HG03571 (cell line): ENCODE measurements around the gene SERBP1.
"Not testable (repeated sequence)": the region's sequence is repeated elsewhere in the genome, so short reads cannot be mapped to it uniquely, and the experiment has no call there.

ENCODE experiments used
- ATAC-seq: cut with Tn5 transposase; IDR thresholded peaks from one replicate; pipeline ENCODE4 v1.9.1; 2021; ENCODE audit not compliant: unreplicated experiment

SERBP1 gene

DNA sequence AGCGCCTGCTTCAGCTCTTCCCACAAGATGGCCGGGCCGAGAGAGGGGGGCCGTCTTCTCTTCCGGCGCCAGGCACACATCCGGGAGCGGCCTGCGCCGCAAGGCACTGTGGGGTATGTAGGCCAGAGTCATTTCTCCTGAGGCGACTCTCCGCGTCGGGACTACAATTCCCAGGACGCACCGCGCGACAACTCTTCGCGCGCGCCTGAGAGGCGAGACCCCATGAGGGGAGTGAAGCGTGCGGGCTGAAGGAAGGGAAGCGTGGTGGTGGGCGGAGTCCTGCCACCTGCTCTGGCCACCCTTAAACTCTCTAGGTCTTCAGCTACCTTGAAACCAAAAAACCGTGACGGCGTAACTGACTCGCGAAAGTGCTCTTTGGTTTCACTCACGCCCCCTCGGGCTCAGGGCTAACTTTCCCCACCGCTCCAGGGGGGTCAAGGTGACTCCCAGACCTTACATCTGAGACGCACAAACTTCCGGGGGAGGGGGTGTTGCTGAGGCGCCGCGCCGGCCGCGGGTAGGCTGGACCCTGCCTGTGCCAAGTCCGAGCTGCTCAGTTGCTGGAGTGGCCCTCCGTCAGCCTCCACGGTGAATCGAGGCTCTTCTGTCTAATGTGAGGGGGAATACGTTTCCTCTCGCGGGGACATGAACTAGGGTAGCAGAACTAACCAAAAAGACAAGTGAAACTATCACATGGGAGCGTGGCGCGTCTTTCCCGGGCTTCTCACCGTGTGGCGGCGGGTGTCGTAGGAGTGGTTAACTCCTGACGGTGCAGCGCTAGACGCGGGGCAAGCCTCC, at the start of gene SERBP1:
Gene SERBP1 (minus strand): TSS at position 45 of the 798 bp plus-strand sequence. CDS start 102 bp downstream, outside the sequence.
- ATAC-seq: peak; percentile 84

- ATAC-seq: no peak
Measured at GRCh38 chr1:67479146-67479891, 49.1 kb upstream of the SERBP1 start.

- no peak for ATAC-seq
Measured at GRCh38 chr1:67476906-67477305, 46.7 kb upstream of the SERBP1 start.

DNA sequence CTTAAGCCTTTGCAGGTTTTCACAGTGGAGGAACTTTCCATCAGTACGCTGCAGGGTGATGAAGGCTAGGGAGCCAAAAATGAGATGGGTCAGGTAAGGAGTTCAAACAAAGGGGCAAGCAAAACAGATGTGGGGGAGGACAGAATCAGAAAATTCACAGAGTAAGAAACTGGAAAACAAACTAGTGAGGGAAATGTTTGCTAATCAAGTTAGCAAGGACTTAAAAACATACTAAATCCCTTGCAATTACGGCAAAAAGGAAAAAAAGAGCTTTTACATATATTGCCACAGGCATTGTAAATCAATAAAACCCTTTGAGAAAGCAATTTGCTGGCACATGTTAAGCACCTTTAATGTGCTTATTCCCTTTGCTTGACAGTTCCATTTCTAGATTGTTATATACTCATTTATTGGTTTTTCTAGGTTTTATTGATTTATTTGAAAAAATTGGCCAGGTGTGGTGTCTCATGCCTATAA, 45.8 kb upstream of the SERBP1 start:
- no peak for ATAC-seq

DNA sequence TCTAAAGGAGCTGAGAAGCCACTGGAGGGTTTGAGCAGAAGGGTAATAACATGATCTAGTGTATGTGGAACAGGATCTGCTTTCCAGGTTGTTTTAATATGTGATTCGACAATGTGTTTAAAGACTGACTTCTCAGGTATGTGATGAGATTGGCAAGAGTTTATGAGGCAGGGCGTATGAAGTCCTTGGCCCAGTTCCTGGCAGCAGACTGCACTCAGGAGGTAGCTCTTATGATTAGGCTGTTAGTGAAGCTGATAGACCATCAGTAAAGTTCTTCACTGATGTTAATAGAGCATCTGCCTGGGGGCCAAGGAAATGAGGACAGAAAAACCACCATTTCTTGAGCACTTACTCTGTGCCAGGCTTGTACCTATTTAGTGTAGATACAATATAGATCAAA, 41.9 kb upstream of the SERBP1 start:
- ATAC-seq: no peak

GRCh38 chr1:67469431-67469830, 39.2 kb upstream of the SERBP1 start:
- ATAC-seq: no peak

- no peak for ATAC-seq
Measured at GRCh38 chr1:67468066-67468718, 38.0 kb upstream of the SERBP1 start.

DNA sequence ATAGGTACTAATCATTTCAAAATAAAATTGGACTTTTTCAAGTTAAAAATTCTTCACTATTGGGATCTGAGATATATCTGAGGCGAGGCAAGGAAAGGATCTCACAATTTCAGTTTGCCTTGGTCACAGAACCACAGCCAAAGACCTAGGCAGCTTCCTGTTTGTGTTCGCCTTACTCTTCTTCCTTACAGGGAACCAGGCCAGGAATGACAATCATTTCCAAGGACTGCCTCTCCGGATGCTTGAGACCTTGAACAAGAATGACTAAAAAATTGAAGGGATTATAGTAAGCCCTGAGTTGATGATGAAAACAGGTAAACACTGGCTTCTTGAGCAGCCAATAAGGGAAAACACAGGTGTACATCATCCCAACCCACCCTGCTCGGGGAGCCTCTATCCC, 35.2 kb upstream of the SERBP1 start:
- ATAC-seq: no peak

DNA sequence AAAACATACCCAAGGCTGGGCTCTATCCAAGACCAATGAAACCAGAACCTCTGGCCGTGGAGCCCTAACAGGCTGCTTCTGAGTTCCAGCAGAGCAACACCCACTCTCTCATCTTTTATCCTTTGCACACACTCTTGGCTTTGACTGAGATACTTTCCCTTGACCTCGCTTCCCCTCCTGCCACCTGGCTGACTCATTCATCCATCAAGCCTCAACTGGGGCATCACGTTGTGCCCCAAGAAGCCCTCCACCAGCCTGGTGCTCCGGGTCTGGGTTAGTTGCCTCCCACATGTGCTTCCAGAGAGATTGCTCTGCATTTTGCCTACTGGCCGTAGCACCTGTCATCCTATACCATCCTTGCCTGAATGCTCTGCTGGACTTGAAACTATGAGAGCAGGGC, 34.5 kb upstream of the SERBP1 start:
- ATAC-seq: no peak

DNA sequence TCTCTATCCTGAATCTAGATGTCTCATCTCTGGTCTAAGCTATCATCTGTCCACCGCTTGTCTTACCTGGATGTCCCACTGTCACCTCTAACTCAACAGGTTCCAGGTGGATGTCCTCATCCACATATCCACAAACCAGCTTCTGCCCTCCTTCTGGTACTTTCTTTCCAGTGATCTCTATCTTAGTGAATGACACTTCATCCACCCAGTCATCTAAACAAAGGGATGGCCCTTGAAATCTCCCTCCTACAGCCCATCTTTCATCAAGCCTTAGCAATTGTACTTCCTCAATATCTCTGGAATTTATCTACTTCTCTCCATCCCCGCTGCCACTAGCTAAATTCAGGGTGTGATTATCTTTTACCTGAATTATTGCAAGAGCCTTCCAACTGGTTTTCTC, 33.9 kb upstream of the SERBP1 start:
- ATAC-seq: no peak

GRCh38 chr1:67463298-67463955, 33.2 kb upstream of the SERBP1 start:
- no peak for ATAC-seq

DNA sequence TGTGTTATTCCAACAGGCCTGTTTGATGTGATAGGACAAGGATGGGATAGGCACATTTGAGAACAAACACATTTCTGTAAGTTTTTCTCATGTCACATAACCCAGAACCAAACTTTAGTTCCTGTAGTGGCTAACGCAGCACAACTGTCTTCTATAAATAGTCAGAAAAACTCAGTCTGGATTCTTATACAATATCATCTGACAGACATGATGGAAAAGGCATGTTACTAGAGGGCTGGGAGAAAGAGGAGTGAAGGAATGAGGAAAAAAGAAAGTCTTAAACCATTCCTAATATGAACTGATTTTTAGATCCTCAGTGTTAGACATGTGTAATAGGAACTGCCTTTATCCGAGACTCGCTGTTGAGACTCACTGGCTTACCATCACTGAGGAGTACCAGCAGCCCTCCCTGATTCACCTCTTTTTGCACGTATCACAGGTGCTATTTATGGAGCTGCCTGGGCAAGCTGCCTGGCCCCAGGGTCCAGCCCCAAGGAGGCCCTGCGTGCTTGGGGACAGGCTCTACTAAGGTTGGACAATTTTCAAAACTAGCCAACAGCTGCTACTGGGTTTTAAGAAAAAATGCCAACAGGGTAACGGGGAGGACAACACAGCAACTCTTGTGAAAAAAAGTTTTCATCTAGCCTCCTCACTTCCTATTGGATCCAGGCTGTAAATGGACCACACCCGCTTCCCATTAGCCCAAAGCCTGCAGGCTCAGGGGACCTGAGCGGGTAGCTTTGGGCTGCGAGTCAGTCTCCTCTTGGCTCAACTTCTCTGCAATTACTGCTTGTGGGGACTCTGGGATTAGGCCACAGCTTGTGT, 30.7 kb upstream of the SERBP1 start:
- ATAC-seq: no peak

DNA sequence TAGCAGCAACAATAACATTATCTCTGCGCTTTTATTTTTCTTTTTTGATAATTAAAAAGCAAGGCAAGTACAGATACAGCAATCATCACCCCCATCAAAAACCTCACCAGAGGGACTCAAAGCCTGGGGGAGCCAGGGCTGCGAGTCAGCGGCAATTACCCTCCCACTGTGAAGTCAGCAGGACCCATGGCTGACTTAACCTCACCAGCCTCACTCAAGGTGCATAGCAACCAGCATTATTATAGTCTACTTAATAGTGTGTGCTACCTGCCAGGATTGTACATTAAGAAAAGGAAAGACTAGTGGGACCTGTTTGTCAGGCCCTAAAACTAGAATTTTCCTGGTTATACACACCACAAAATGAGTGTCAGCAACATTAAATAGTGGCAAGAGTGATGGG, 28.9 kb upstream of the SERBP1 start:
- no peak for ATAC-seq

DNA sequence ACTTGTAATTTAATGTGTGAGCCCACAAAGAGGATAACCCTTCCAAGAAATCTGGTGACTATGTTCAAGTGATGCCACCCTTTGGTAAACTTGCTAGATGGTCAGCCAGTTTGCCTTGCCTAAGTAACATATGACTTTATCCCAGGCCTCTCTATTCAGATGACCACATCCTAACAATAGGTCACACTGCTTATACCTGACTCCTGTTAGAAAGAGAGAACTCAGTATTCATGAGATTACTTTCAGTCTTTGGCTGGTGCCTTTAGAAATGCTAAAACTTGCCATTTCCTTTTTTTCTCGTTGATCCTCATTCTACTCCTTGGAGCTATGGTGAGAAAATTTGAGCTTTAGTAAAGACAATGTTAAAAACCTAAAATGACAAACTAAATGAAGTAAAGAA, 28.5 kb upstream of the SERBP1 start:
- no peak for ATAC-seq

DNA sequence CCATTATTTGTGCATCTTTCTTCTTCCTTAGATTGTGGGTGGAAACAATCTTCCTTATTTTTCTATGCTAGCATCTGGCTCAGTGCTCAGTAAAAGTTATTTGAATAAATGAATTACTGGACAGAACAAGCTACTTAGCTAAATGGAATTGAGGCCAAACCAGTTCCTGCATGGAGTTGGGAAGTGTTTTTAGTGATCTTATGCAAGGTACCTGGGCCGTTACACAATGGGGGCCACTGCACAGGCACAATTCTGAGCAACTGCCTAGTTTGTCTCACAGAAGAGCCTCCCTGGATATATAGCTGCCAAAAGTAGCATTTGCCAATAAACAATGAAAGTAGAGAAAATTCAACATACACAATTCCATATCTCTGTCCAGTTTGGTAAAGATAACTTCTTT, 27.0 kb upstream of the SERBP1 start:
- no peak for ATAC-seq

GRCh38 chr1:67451815-67452214, 21.6 kb upstream of the SERBP1 start:
- ATAC-seq: no peak

GRCh38 chr1:67451356-67451755, 21.2 kb upstream of the SERBP1 start:
- no peak for ATAC-seq

DNA sequence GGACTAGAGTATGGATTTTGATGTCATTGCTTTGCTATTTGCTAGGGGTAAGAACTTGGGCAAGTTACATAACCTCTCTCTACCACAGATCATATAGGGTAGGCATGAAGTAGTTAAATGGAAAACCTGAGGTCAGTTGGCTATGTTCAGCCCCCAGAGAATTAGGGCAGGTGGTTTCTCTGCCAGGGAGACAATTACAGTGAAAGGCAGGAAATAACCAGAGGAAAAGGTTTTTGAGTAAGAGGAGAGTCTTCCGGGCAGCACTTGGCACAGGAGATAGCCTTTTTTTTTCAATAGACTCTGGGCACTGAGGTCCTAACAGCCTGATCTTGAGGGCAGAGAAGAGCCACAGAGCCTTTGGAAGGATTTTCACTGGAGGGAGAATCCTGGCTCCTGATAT, 16.7 kb upstream of the SERBP1 start:
- ATAC-seq: no peak

DNA sequence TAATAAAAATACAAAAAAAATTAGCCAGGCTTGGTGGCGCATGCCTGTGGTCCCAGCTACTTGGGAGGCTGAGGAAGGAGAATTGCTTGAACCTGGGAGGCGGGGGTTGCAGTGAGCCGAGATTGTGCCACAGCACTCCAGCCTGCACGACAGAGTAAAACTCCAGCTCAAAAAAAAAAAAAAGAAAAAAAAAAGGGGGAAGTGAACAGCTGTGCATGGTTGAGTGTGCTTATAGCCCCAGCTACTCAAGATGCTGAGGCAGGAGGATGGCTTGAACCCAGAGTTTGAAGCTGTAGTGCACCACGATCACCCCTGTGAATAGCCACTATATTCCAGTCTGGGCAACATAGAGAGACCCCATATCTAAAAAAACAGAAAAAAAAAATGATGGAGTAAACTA, 15.8 kb upstream of the SERBP1 start:
- not testable (repeated sequence) for ATAC-seq

GRCh38 chr1:67441739-67442281, 11.6 kb upstream of the SERBP1 start:
- ATAC-seq: peak; percentile 35
